ELR (cell line): Measurements from ENCODE around the gene CBFA2T2.
"Not testable (repeated sequence)": the region's sequence is repeated elsewhere in the genome, so short reads cannot be mapped to it uniquely, and the experiment has no call there.

ENCODE experiments used
- DNase-seq: peaks from one replicate; pipeline ENCODE4 v3.0.0-alpha.2; 2015; ENCODE audit warnings: low read depth

CBFA2T2 gene

DNA sequence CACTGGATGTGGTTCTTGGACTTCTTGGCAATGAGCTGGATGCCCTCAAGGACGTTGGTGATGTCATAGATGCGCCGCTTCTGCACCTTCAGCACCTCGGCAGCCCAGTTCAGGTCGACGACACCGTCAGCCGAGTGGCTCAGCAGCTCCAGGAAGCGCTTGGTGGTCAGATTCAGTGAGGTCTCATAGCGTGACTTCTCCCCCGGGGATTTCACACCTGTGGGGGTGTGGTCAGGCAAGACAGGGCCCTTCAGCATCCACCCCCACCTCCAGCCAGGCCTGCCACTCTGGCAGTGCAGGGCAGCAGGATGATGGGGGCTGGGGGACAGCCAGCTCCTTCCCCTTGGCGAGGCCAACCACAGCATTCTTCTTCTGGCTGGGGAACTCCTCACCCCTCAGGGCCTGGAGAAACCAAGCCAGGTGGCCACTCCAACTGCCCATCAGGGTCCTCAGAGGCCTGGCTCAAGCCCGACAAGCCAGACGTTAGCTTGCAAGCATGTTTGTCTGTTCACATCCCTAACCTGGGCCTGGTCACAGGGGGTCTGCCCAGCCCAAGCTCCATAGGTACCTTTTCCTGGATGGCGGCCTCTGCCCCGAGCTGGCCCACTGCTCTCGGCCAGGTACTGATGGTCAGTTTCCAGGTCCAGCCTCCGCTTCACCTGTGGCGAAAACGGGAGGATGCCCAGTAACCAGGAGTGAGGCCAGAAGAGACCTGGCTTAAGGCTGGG is 190.0 kb downstream of the CBFA2T2 start:
- no peak for DNase-seq

DNA sequence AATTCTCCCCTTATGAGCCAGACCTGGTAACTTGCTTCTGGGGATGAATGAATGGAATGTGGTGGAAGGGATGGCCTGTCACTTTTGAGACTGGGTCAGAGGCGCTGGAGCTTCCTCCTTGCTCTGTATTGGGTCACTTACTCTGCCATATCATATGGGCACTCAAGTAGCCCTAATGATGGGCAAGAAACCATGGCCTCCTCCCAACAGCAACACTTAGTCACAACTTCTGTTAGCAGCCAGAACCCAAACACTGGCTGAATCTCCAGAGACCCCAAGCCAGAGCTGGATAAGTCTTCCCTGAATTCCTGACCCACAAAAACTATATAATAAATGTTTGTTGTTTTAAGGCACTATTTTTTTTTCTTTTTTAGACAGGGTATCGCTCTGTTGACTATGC is 190.8 kb downstream of the CBFA2T2 start:
- DNase-seq, result no peak

DNA sequence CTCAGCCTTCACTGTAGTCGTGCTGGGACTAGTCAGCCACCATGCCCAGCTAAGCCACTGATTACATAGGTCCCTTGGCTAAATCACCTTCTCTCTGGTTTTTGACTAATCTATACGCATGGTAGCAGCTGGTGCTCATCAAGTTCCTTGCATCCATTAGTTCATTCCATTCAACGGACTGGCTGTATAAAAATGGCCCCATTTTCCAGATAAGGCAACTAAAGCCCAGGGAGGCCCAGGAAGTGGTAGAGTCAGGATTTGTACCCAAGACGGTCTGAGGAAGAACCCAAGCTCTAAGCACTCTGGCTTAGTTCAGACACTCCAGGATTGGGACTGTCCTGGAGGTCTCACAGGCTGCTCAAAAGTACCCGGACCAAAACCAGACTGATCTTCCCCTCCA is 191.4 kb downstream of the CBFA2T2 start:
- no peak for DNase-seq

DNA sequence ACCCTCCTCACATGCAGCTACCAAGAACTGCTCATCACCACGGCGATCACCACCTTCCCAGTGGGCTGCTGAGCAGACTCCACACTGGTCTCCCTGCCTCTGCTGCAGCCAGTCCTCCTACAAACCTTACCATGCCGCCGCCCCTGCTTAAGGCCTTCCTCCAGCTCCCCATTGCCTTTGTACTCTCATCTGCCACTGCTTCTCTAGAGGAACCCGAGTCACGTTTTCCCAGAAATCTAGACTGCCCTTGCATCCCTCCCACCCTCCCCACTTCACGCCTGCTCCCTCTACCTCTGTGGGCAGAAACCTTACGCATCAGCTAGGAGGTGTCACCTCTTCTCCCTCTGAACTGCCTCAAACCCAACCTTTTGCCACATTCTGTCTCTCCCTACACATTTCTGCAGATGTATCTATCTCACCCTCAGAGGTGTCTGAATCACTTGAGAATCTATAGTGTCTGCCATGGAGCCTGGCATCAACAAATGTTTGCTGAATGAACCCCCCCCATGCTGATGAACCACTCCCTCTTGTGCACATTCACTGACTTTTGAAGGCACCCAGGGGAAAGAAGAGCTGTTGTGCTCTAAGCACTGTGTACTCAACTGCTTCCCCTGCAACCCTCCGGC is 191.9 kb downstream of the CBFA2T2 start:
- DNase-seq, result no peak

DNA sequence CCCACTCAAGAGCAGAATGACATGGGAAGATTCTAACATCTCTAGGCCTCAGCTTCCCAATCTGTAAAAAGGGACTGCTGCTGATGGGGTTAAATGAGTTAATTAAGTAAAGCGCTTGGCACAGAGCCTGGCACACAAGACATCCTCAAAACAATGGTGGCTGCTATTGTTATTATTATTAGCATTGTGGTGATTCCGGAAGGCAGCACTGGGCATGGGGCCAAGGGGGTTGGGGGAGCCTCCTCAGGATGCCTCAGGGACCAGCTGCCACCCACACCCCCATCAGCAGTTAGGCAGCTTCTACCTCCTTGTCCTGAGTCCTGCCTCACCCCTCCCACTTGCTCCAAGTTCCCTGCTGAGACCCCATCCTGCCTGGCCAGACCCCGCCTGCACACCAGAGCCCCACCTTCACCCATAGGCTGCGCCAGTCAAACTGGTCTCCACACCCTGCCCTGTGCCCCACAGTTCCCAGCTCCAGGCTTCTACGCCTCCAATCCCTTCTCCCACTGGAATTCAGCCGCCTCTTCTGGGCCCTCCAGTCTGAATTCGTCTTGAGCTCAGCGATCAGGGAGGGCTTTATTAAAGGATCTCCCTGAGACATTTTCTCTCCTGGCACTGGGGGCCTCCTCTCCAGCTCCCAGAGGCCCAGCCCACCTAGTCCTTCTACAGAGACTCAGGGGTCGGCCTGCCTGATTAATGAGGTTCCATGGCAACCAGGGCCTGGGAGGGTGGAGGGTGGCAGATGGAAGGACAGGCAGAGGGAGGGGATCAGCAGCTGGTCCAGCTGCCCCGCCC is 194.8 kb downstream of the CBFA2T2 start:
- peak; percentile 24 for DNase-seq

DNA sequence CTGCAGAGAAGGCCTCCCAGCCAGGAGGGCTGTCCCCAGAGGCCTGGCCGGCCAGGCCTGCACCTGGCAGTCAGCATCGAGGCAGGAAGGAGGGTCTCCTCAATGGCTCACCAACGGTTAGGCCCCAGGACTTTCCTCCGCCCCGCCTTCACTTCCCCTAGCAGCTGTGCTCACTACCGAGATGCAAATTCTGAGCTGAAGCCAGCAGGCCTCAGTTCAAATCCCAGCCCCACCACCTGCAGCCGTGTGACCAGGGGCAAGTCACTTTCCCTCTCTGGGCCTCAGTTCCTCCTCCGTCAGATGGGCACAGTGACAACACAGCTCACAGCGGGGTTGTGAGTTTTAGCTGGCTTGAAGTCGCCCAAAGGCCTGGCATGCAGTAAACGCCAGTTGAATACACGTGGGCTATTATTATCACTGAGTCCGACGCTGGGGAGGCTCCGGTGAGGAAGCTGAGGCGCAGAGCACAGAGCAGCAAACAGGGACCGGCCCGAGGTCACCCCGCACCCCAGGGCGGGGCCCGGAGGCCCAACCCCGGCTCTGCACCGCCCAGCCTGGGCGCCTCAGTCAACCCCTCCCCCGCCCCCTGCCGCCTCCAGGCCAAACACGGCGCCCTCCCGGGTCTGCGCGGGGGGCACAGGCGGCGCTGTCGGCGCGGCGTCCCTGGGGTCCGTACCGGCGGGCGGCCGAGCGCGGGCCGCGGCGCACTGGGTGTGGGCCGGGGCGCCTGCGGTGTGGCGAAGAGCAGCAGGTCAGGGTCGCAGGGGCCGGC is 195.6 kb downstream of the CBFA2T2 start:
- DNase-seq, result peak; percentile 72

DNA sequence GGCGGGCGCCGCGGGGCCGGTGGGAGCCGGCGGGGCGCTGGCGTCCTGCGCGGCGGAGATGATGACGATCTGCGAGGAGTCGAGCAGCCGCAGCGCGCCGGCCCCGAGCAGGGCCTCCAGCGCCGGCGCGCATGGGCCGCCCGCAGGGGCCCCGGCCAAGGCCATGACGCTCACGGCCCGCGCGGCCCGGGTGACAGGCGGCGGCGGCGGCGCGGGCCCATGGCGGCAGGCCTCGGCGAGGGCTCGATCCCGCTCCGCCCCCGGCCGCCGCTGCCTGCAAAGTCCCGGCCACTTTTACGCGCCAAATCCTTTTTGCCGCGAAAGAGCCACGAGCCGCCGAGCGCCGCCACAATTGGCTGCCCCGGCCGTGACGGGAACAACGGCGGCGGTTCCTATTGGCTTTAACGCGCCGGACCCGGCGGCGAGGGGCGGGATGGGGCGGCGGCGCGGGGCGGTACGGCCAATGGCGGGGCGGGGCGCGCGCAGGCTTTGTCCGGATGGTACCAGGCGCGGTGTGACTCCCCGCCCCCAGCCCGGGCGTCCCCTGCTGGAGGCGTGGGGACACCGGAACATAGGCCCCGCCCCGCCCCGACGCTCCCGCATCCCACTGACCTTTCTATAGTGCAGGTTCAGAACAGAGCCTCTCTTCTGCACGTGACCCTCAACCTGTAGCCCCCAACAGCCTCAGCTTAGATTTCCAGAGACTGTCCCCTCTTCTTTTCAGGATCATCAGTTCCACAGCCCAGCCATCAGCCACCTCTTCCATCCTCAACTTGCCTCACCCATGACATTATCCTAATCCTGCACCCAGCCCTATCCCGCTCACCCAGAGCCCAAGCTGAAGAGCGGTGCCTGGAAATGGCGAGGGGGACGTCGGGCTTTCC is 196.4 kb downstream of the CBFA2T2 start, which contains the start of gene E2F1:
Gene E2F1, minus strand, starts transcription at position 286 of the 884 bp plus-strand sequence. Its CDS starts 121 bp downstream, at position 165.
- DNase-seq, result peak; percentile 98

DNA sequence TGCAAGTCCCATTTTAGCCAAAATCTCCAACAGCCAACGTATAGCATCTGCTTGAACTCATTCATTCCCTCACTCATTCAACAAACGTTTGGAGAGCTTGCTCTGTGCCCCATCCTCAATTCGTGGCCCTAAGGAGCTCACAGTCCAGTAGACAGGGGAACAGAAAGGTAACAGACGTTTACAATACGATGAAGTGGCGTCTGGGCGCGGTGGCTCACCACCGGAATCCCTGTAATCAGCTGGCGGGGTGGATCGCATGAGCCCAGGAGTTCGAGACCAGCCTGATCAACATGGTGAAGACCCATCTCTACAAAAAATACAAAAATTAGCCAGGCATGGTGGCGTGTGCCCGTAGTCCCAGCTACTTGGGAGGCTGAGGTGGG is 197.1 kb downstream of the CBFA2T2 start:
- no peak for DNase-seq

DNA sequence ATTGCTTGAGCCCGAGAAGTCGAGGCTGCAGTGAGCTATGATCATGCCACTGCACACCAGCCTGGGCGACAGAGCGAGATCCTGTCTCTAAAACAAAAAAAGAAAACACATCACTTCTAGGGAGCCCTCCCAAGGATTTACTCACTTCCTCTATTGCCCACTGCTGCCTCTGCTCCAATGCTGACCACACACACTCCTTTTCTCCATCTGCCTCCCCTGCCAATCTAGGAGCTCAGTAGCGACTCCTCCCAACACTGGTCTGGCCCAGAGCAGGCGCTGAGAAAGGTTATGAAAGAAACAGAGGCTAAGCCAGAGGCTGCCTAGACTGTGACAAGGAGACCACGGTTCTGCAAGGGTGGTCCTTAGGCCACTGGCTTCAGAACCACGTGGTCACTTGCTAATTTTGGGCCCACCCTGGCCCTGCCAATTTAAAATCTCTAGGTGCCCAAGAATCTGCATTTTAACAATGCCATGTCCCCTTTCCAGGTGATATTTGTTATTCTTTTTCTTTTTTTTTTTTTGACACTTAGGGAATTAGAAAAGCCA is 197.5 kb downstream of the CBFA2T2 start:
- DNase-seq, result peak; percentile 73

DNA sequence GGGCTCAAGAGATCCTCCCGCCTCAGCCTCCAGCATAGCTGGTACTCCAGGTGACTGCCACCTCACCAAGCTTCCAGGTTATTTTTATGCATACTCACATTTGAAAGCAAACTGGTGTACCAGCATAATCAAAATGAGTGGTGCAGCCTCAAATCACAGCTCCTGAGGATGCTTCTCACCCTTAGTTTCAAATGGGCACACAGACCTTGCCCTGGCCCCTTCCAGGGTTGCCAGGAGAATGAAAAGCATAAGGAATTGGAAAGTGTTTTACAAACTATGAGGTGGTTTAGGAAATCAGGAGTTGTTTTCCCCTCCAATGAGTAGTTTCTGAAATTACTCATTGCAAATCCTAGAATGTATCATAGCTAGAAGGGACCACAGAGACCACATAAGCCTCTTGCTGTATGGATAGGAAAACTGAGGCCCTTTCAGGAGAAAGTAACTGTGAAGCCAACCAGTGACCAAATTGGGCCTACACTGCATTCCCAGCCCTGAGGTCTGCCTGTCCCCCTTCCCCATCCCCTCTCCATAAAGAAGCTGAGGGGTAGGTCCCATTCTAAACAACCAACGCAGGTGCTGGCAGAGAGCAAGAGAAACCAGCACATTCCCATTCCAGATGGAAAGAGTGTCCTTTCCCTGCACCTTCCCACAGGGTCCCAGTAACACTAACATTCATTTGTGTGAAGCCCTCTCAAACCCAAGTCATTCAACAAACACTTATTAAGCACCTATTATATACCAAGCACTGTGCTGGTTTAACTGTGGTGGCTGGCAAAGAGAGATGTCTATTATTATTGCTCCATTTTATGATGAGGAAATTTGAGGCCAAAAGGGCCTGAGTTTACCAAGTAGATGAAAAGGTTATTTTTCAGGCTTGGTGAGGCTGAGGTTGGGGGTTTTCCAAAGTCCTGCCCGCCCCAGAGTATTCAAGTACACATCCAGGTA is 198.4 kb downstream of the CBFA2T2 start:
- peak; percentile 66 for DNase-seq

DNA sequence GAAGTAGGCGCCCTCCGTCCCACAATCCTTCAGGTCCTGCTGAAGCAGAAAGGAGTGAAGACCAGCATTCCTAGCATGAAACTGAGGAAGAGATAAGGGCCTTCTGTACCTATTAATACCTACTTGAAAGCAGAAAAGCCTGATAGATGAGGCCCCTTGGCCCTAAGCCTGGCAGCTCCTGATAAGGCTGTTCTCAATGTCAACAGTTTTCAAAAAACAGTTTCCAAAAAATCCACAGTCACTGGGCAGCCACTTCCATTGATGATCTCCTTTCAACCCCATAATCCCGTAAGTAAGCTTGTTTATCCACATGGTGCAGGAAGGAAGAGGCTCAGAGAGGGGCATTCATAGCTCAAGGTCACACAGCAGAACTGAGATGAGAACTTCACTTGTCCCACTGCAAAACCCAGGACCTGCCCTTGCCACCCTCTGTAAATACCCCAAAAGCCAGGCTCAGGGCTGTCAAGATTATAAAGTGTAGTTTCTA is 199.1 kb downstream of the CBFA2T2 start:
- no peak for DNase-seq

DNA sequence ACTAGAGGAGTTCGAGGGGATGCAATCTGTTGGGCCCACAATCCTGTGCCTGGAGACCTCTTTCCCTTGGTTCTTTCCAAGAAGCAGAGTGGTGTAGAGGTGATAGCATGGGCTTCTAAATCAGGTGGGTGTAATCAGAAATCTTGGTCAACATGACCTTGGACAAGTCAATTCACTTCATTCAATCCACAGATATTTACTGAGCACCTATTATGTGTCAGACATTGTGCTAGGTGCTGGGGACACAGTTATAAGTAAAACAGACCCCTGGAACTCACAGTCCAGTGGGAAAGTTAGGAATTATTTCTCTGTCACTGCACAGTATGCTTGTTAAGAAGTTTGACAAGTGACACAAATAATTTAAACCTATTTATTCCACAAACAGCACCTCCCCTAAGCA is 199.6 kb downstream of the CBFA2T2 start:
- no peak for DNase-seq

DNA sequence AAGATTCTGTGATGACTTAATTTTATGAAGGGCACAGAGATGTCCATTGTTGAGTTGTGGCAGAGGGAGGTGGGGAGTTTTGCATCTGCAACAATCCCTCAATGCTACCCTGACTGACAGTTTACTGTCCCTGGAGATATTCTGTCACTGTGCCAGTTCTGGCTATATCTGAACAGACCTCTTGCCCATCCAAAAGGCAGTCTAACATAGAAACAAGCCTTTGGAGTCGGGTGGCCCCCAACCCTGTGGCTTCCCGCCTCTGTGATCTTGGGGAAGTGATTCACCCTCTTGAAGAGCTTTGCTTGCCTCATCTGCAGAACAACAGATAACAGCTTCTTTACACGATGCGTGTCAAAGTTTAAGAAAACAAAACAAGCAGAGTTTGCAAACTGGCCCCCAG is 200.1 kb downstream of the CBFA2T2 start:
- DNase-seq, result peak; percentile 71

DNA sequence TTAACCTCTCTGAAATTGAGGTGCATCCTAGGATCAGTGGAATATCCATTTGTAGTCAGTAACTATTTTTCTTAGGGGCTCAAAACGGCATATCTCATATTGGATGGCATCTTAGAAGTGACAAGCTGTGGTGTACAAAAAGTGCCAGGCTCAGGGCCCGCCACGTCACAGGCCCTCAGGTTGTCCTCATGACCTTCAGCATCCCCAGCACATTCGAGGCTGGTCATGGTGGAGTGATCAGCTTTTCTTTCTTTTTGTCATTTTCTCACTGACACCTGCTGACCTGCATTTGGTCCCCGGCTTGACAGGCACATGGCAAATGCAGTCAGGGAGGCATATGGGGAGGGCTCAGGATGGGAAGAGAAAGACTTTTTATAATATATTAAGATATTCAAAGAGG is 203.4 kb downstream of the CBFA2T2 start:
- DNase-seq, result no peak

DNA sequence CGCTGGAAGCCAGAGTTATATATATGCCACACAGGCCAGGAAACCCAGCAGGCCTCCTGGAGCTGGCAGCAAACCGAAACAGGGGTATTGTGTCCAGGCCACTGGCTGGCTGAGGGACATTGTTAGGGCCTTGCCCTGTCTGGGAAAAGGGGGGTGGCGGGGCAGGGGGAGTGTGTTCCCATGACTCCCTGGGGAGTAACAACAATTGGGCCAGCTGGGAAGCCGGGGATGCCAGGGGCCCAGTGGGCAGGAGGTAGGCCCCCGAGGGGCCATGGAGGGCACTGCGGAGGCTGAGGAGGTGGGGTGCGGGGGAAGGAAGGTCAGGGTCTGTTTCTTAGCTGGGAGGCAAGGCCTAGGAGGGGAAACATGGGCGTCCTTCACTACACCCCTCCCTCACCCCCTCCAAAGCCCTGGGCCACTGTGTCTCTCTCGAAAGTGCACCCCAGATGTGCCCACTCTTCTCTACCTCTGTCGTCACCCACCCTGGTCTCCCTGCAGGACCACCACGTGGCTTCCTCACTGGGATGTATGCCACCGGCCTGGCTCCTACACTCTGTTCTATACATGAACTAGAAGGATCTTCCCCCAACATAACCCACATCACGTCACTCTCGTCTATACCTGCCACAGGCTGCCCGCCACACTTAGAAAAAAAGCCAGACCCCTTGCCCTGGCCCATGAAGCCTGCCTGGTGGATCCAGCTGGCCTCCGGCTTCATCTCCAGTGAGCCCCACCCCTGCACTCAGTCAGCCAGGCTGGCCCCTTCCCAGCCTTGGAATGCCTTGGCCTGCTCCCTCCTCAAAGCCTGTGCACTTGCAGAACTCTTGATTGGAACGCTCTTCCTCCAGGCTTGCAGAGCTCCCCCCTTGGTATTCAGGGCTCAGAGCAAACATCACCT is 204.1 kb downstream of the CBFA2T2 start:
- no peak for DNase-seq

DNA sequence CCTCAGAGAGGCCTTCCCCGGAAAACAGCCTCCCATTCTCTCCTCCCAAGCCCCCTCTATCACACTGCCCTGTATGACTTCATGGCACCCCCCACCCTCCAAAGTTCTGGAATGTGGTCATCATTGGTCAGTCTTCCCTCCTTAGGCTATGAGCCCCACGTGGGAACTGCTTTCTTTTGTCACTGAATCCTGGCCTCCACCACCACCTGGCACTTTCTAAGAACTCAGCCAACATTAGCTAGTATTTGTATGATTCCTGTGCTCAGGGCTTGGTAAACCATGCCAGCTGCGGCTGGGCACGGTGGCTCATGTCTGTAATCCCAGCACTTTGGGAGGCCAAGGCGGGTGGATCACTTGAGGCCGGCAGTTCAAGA is 204.7 kb downstream of the CBFA2T2 start:
- DNase-seq, result no peak

DNA sequence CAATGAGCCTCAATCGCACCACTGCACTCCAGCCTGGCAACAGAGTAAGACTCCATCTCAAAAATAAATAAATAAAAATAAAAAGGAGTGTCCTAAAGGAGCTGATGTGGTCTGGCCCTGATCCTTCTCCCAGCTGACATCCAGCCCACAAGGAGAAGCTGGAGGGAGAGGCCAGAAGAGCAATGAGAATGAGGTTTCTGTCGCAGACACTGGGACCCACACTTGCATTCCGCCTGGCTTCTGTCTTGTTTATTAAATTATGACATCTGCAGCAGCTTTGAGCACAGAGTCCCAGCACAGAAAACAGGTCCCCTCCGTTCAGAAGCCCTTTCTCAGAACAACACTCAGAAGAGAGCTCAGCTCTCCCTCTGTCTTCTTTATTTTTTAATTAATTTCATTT is 206.6 kb downstream of the CBFA2T2 start:
- no peak for DNase-seq

DNA sequence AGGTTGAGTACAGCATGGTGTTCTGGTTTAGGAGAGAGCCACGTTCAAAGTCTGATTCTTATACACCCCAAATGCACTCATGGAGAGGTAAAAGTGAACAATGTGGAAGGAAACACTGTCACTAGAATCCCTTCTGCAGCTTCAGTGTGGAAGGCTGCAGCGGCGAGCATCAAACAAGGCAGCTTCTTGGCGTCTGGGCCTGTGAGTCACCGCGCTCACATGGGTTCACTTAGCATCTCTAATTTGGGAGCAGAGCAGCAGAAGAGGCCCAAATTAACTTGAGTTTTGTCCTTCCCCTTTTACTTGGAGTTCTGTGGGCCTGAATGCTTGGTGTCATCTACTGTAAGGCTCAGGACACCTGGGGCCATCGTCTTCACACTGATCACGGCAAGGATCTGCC is 207.2 kb downstream of the CBFA2T2 start:
- DNase-seq, result peak; percentile 54

DNA sequence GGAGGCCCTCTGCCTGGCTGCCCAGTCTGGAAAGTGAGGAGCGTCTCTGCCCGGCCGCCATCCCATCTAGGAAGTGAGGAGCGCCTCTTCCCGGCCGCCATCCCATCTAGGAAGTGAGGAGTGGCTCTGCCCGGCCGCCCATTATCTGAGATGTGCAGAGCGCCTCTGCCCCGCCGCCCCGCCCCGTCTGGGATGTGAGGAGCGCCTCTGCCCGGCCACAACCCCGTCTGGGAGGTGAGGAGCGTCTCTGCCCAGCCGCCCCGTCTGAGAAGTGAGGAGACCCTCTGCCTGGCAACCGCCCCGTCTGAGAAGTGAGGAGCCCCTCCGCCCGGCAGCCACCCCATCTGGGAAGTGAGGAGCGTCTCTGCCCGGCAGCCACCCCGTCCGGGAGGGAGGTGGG is 209.1 kb downstream of the CBFA2T2 start:
- DNase-seq, result not testable (repeated sequence)
